Breast epithelium (tissue), 3 donors: ENCODE measurements around the gene KBTBD7. TPM values are rescaled to one million over a fixed set of nuclear protein-coding genes. Genes with fewer than 3 reads are reported as not detected.

Experiments
- total RNA-seq, 3 donors: library from RNA; depleted of rRNA; stranded (reverse); fragments of >200 nt; gene quantifications; one replicate each; pipeline ENCODE4 v1.1.0, GENCODE V29; 2016

The KBTBD7 gene
- total RNA-seq, 3 donors from 2014 or later, result 5.4 to 15.5 (median 7.9) TPM

Other genes starting within 250 kb of the KBTBD7 start
- 100 to 1,000 TPM; 101 to 138 (median 104) TPM for gene ELF1, start 175.3 kb downstream of the KBTBD7 start, total RNA-seq
- gene WBP4, start 133.1 kb downstream of the KBTBD7 start, total RNA-seq, result 10 to 100 TPM; 12.7 to 16.5 (median 13.1) TPM
- gene KBTBD6, start 61.8 kb downstream of the KBTBD7 start, total RNA-seq, result 1 to 10 TPM; 4.6 to 10.0 (median 8.2) TPM
- gene MTRF1, start 69.0 kb upstream of the KBTBD7 start, total RNA-seq, result 10 to 100 TPM; 10.4 to 18.6 (median 12.8) TPM
- gene NAA16, start 116.7 kb upstream of the KBTBD7 start, total RNA-seq, result 10 to 100 TPM; 16.2 to 33.1 (median 22.0) TPM